Frontal cortex (tissue), 4 donors: ENCODE results near the gene MAML3. TPM values are rescaled to one million over a fixed set of nuclear protein-coding genes. Genes with fewer than 3 reads are reported as not detected.

Source experiments
- DNase-seq, 2 donors: peaks; one replicate each; pipeline ENCODE4 v3.0.0; 2012; ENCODE audit warnings: low spot score in 2 of 2
- FAIRE-seq: peaks from 2 replicates; lab custom pipeline; 2012; peaks lifted over from hg19 to GRCh38; lab: Jason Lieb, UNC
- total RNA-seq: library from RNA; depleted of rRNA; stranded (reverse); fragments of >200 nt; gene quantifications from one replicate; pipeline ENCODE4 v1.2.3, GENCODE V29; 2014
- donor health status: control.
- donor health status: control.
- donor health status: control.

The MAML3 gene
- total RNA-seq, 1 donor from 2014 or later = 7.7 TPM

- FAIRE-seq (no peak), DNase-seq (no peak)
Measured at GRCh38 chr4:139763205-139763604, 390.8 kb downstream of the MAML3 start.

- DNase-seq = no peak
- FAIRE-seq = no peak
Measured at GRCh38 chr4:139762720-139763119, 391.3 kb downstream of the MAML3 start.

DNA sequence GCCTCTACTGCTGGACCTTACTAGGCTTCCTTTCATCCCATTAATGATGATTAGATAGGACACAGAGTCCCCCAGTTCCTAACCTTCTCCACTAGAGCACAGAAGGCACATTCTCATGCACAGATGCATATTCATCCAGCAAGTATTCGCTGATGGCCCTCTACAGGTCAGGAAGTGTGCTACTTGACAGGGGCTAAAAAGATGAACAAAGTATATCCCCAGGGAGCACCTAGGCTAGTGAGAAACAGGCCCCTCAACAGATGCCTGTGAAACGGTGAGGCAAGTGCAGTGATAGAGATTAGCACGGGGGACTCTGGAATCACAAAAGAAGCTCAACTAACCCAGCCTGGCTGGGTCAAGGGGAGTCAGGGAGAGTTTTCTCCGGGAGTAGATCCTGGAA lies 392.5 kb downstream of the MAML3 start:
- no peak for FAIRE-seq
- DNase-seq = no peak

DNA sequence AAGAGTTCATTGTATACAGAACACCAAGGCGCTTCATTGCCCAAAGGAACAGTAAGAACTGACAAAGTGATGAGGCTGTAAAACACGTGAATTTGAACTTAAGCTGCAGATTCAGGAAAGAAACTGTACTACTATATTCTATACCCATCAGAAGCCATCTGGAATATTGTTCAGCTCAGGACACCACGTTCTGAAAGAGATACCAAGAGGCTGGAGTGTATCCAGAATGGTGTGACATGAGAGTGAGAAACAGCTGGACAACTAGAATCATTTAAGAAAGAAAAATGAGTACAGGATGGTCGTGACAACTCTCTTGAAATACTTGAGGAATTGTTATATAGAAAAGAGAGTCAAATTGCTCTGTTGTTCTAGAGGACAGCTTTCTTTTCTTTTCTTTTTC lies 393.4 kb downstream of the MAML3 start:
- DNase-seq (no peak), FAIRE-seq (no peak)

DNA sequence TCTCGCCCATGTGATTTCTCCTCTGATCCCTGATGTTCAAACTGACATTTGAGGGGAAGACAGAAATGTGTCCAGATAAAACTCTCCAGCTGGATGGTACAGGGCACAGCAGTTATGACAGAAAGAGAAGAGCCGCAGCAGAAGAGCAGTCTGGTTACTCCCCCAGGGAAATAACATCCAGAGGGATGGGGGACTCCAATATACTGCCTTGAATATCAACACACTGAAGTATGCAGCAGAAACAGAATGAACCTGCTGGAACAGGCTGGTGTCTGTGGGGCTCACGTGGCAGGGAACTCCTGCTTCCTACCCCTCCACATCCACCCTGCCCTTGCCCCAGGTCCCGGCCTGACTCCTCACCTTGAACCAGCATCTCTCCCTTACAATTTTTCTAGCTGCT lies 394.9 kb downstream of the MAML3 start:
- DNase-seq = no peak
- FAIRE-seq = no peak

DNA sequence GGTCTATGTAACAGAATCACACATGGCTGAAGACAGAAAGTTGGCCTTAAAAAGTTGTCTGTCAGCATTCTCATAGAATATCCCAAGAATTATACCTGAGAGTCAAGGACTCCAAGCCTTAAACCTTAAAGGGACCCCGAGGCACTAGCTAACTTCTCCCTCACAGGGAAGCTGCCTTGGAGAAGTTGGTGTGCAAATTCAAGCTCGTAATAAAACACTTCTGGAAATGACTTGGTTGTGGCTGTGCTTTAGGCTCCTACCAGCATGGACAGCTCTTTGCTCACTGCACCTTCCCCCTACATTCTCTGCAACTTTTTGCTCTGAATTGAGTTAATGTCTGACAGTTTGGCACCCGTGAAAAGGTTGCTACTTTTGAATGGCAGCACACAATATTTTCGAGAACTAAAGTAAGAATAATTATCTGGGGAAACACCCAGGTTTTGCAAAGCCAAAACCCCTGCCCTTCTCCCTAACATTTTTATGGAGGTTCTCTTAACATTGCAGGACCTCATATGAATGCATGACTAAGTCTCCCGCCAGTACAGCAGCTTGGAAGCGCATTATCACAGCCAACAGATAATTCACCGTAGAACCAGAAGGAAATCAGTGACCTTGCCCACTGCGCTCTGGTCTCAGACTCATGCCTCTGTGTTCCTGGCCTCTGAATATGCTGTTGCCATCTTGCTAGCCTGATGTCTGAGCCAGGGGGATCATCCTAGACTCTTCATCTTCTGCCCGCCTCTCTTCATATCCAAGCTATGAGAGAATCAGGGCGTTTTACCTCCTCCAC lies 397.4 kb downstream of the MAML3 start:
- FAIRE-seq = no peak
- DNase-seq = no peak

GRCh38 chr4:139754938-139755337 lies 399.0 kb downstream of the MAML3 start:
- DNase-seq (no peak), FAIRE-seq (no peak)

- FAIRE-seq = no peak
- no peak for DNase-seq
Measured at GRCh38 chr4:139753686-139754085, 400.3 kb downstream of the MAML3 start.

DNA sequence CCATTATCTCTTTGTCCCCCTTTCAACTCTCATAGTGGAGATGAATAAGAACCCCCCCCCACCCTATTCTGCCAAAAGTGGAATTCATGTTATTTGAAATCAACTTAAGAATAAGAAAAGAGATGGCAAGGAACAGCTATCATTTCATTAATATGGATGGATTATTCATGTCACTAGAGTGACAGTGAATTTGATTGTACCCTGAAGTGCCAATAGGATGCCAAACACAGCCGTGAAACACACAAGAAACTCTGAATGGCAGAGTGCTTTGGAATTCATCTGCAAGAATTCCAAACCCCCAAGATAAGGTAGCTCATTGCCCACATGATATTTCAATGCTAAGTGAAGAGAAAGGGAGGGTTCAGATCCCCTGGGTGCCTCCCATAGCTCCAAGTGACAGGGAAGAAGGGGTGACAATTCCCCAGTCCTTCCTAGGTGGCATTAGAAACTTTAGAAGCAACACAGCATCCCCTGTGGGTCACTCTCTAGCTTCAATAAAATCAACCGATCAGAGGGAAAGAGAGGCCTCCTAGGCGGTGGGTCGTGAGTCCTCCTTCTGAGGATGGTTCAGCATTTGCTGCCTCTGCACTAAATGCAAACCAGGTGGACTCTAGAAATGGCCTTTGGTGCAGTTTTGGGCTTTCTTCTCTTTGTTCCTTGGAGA lies 404.0 kb downstream of the MAML3 start:
- DNase-seq (no peak), FAIRE-seq (no peak)

GRCh38 chr4:139749338-139749737 lies 404.6 kb downstream of the MAML3 start:
- FAIRE-seq (no peak), DNase-seq (no peak)

DNA sequence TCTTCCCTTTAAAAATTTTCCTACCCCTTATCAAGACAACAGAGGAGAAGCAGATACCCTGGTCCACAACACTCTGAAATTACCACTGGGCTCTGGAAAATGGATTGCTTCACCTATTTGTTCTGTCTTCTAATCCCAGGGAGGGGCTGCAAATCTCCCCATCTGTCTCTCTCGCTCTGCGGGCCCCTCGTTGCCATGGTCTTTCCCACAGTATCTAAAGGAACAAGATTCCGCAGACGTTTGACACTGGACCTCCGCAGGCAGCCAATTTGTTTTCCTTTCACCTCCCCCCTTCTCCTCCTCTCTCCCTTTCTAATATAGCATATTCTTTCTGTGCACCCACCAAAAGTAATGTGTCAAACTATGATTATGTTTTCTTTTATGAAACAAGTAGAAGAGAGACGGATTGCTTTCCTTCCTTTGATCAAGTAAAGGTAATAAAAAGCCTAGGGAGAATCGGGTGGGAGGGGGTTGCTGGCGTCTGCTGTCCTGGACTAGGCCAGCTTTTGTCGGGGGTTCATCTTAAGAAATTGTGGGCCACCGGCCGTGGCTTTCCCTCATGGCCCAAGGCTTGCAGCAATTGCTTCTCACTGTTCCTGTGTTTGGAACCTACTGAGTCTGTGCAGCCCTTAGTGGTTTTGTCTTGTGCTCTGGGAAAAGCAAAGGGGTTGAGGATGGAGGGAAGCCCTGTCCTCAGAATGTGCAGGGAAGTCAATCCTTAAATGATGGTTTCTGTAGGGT lies 407.4 kb downstream of the MAML3 start:
- no peak for FAIRE-seq
- no peak for DNase-seq

- FAIRE-seq = no peak
- no peak for DNase-seq
Measured at GRCh38 chr4:139745111-139745639, 408.8 kb downstream of the MAML3 start.

GRCh38 chr4:139744232-139744631 lies 409.8 kb downstream of the MAML3 start:
- no peak for FAIRE-seq
- no peak for DNase-seq

GRCh38 chr4:139743027-139743426 lies 411.0 kb downstream of the MAML3 start:
- no peak for DNase-seq
- no peak for FAIRE-seq

GRCh38 chr4:139740531-139741041 lies 413.4 kb downstream of the MAML3 start:
- FAIRE-seq = no peak
- peak; percentile 33 to 48 for DNase-seq

DNA sequence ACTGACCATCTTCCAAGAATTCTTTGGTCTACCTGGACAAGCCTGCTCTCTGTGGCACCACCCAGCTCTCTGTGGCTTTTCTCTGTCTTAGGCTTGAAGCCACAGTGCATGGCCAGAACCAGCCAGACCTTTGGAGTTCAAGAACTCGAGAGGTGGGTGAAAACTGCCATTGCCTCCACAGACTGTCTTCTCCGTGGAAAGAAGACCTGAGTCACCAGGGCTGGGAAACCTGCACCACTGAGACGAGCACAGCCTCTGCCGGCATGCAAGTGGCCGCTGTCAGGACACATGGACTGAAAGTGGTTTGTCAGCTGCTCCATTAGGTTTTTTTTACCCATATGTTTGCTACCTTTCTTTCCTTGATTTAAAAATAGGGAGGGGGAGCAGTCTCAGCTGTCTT lies 413.9 kb downstream of the MAML3 start:
- FAIRE-seq = no peak
- peak in 1 of 2 donors; percentile 24 for DNase-seq

- DNase-seq (no peak), FAIRE-seq (no peak)
Measured at GRCh38 chr4:139738846-139739613, 415.0 kb downstream of the MAML3 start.

- no peak for DNase-seq
- no peak for FAIRE-seq
Measured at GRCh38 chr4:139736661-139737060, 417.3 kb downstream of the MAML3 start.

GRCh38 chr4:139736274-139736660 lies 417.7 kb downstream of the MAML3 start:
- FAIRE-seq (no peak), DNase-seq (no peak)
